Neuron (in vitro differentiated cells): ENCODE results near the gene PNPLA6.

ENCODE experiments used
- H2AFZ ChIP-seq: one replicate; pipeline ENCODE4 v1.6.1; 2013; ENCODE audit warnings: low read depth, mild to moderate bottlenecking, inconsistent platforms, low read length, moderate library complexity
- H3K27me3 ChIP-seq: one replicate; pipeline ENCODE4 v1.6.1; 2013; ENCODE audit warnings: low read length; ENCODE audit not compliant: insufficient read depth
- H3K36me3 ChIP-seq: one replicate; pipeline ENCODE4 v1.6.1; 2013; ENCODE audit warnings: low read length; ENCODE audit not compliant: insufficient read depth
- H3K4me1 ChIP-seq: one replicate; pipeline ENCODE4 v1.6.1; 2013; ENCODE audit warnings: low read length; ENCODE audit not compliant: insufficient read depth
- H3K4me3 ChIP-seq: 2 replicates; pipeline ENCODE4 v1.5.1; 2013; ENCODE audit warnings: mild to moderate bottlenecking, low read length, moderate library complexity
- H3K9me3 ChIP-seq: one replicate; pipeline ENCODE4 v1.6.1; 2013; ENCODE audit warnings: low read length

The PNPLA6 gene

GRCh38 chr19:7607874-7608560, 72.5 kb downstream of the PNPLA6 start:
- H2AFZ ChIP-seq = no peak overlapping the region
- H3K4me1 ChIP-seq = no peaks in the 10 kb centered on the region

DNA sequence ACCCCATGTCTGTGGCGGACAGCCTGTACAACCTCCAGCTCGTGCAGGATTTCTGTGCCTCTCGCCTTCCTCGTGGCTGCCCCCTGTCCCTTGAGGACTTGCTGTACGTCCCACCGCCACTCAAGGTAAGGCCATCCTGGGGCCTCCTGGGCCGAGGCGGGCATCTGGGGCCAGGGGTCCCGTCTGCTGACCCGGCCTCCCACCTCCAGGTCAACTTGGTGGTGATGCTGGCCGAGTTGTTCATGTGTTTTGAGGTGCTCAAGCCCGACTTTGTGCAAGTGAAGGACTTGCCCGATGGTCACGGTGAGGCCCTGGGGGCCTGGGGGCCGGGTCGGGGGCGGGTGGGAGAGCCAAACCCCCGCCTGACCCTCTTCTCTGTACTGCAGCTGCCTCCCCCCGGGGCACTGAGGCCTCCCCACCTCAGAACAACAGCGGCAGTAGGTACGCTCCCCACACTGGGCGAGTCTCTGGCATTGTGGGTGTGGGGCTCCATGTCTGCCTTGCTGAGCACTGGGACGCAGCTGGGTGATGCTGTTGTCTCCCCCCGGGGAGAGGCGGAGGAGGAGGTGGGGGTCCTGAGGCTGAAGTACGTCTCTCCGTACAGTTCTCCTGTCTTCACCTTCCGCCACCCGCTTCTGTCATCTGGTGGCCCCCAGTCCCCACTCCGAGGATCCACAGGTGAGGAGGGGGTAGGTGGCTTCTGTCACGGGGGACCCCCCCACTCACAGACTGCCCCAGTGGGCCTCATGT, 75.1 kb downstream of the PNPLA6 start:
- Histone ChIP-seq H3K4me1 (no peaks in the 10 kb centered on the region), H3K9me3 (no peaks in the 10 kb centered on the region), H3K27me3 (no peaks in the 10 kb centered on the region), H3K4me3 (no peak overlapping the region), H2AFZ (no peak overlapping the region), H3K36me3 (peaks cover 26% of the 10 kb centered on the region)

More at GRCh38 chr19:7607874-7608560, 72.5 kb downstream of the PNPLA6 start:
- Histone ChIP-seq H3K9me3 (no peaks in the 10 kb centered on the region), H3K27me3 (no peaks in the 10 kb centered on the region), H3K4me3 (no peak overlapping the region), H3K36me3 (peaks cover 26% of the 10 kb centered on the region)
